Measurements from ENCODE around the gene PNPLA2.

PNPLA2 gene

DNA sequence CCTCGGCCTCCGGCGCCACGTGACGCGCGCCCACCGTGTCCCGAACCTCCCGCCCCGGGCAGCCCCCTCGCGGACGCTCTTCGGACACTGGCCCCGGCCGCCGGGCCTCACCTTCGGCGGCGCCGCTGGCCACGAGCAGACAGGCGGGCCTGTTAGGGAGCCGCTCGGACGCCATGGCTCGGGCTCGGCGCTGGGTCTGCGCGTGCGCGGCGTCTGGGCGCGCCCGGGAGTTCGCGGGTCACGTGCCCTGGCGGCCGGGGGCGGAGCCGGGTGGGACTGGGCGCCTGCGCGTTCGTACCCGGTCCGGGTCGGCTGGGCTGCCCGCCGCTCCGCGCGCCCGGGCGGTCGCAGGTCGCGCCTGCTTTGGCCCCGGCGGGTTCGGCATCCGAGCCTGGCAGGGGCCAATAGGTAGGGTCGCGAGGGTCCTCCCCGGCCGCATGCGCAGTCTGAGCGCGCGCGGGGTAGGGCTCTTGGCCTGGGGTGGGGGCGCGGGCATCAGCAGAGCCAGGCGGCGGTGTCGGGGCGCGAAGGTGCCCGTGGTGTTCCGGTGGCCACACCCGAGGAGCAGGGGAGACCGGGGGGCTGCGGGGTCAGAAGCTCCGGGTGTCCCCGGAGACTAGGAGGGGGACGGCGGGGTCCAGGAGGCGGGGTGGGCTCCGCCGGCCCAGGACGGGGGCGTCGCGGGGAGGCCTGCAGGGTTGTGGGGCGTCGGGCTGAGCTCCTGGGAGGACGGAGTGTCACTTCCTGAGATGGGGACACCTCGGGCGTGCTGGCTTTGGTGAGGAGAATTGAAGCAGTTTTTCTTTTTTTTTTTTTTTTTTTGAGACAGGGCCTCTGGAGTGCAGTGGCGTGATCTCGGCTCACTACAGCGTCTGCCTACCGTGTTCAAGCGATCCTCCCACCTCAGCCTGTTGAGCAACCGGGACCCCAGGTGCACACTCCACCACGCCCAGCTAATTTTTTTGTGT, 41.1 kb upstream of the PNPLA2 start, which contains the start of gene GATD1:
Gene GATD1 (minus strand): TSS at position 200 of the 968 bp plus-strand sequence. CDS start 25 bp downstream, at position 175.
- CTCF ChIA-PET: interaction anchor here (0.7 kb wide), 1 partner anchor 12 kb away, joined by 3 read pairs; the partner anchor contains the start of gene CEND1
- TF ChIP-seq, protein P1, sequence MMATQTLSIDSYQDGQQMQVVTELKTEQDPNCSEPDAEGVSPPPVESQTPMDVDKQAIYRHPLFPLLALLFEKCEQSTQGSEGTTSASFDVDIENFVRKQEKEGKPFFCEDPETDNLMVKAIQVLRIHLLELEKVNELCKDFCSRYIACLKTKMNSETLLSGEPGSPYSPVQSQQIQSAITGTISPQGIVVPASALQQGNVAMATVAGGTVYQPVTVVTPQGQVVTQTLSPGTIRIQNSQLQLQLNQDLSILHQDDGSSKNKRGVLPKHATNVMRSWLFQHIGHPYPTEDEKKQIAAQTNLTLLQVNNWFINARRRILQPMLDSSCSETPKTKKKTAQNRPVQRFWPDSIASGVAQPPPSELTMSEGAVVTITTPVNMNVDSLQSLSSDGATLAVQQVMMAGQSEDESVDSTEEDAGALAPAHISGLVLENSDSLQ (IDR thresholded peaks at IDR 0.05): no peak
- no peak for TF ChIP-seq CTBP1 (IDR thresholded peaks at IDR 0.05; ENCODE audit: borderline replicate concordance)
- no peak for TF ChIP-seq L3MBTL2 (conservative IDR thresholded peaks at IDR 0.05)
- TF ChIP-seq SP1 (IDR thresholded peaks at IDR 0.05): no peak
- TF ChIP-seq FOXK2 (IDR thresholded peaks at IDR 0.05): no peak
- peak; percentile 63; the same call in 1 of the 2 replicates for TF ChIP-seq ZNF384 (IDR thresholded peaks at IDR 0.05)
- TF ChIP-seq LEF1 (IDR thresholded peaks at IDR 0.05; ENCODE audit: borderline replicate concordance): peak; percentile 56; the same call in 1 of the 2 replicates
- TF ChIP-seq HDGF (IDR thresholded peaks at IDR 0.05; ENCODE audit: borderline replicate concordance): no peak
- no peak for TF ChIP-seq NFRKB (IDR thresholded peaks at IDR 0.05)
- TF ChIP-seq FOXM1 (IDR thresholded peaks at IDR 0.05; ENCODE audit: borderline replicate concordance): 0 out of 2 replicates have a peak, but pooled peaks have one; percentile 8
- TF ChIP-seq TARDBP (IDR thresholded peaks at IDR 0.05): no peak
- 0 out of 2 replicates have a peak, but pooled peaks have one; percentile 32 for TF ChIP-seq ARNT (IDR thresholded peaks at IDR 0.05)
- TF ChIP-seq BHLHE40 (IDR thresholded peaks at IDR 0.05; ENCODE audit: borderline replicate concordance): no peak
- POLR2A ChIA-PET: interaction anchor here (0.6 to 2.4 kb wide), 19 partner anchors 9 to 202 kb away, joined by 3 to 20 read pairs (median 5); partner anchors contain the start of genes CEND1, PHRF1, PIDD1 and PNPLA2
- peak; percentile 99 for DNase-seq (ENCODE audit: extremely low spot score)

DNA sequence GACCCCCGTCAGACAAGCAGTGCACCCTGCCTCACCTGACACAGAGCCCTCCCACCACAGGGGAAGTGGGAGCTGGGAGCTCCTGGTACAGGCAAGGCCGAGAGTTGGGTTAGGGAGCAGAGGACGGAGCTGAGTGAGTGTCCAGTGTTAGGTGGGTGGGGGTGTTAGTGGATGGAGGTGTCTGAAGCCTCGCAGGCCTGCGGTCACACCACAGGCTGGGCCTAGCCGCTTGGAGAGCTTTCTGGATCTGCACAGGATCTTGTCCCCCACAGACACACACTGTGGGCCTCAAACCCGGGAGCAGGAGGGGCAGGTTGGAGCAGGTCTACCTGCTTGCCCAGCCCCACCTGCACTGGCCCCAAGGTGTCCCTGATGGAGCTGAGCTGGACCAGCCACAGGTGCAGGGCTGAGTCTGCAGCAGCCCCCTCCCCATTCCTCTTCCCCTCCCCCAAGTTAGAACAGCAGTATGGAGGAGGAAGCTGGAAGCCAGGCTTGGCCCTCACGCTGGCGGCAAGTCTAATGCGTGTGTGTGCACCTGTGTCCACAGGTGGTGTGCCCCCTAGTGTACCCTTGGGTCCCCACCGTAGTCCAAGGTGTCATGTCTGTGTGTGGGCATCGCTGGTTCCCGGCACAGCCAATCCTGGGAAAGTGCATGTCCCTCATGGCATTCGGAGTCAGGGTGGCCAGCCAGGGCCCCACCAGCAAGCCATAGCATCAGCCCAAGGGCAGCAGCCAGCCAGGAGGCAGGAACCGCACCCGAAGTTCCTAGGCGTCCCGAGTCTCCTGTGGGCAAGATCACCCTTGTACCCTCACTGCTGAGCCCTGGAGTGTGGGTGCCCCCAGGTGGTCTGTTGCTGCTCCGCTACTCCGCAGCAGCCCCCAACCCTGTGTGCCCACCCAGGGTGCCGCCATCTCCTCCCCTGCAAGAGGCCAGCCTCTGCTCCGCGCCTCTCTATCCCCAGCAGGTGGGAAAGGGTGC, 39.4 kb upstream of the PNPLA2 start:
- DNase-seq (ENCODE audit: extremely low spot score): no peak
- TF ChIP-seq ARNT (IDR thresholded peaks at IDR 0.05) (no peak), SUZ12 (IDR thresholded peaks at IDR 0.05) (no peak), CTBP1 (IDR thresholded peaks at IDR 0.05; ENCODE audit: borderline replicate concordance) (no peak), HDGF (IDR thresholded peaks at IDR 0.05; ENCODE audit: borderline replicate concordance) (no peak), LEF1 (IDR thresholded peaks at IDR 0.05; ENCODE audit: borderline replicate concordance) (no peak), NFRKB (IDR thresholded peaks at IDR 0.05) (no peak), SP1 (IDR thresholded peaks at IDR 0.05) (no peak), ELF4 (IDR thresholded peaks at IDR 0.05) (no peak), FOXA1 (IDR thresholded peaks at IDR 0.05) (no peak), BHLHE40 (IDR thresholded peaks at IDR 0.05; ENCODE audit: borderline replicate concordance) (no peak), FOXK2 (IDR thresholded peaks at IDR 0.05) (no peak), ZNF384 (IDR thresholded peaks at IDR 0.05) (no peak), FOXM1 (IDR thresholded peaks at IDR 0.05; ENCODE audit: borderline replicate concordance) (no peak), L3MBTL2 (conservative IDR thresholded peaks at IDR 0.05) (no peak), TARDBP (IDR thresholded peaks at IDR 0.05) (no peak)
- TF ChIP-seq, protein P1 (IDR thresholded peaks at IDR 0.05): no peak
- ChIA-PET POLR2A (interaction anchor here (1.2 to 2.4 kb wide), 2 partner anchors 17 to 32 kb away, joined by 3 to 10 read pairs; partner anchors contain the start of gene TALDO1), CTCF (no interaction called here)

DNA sequence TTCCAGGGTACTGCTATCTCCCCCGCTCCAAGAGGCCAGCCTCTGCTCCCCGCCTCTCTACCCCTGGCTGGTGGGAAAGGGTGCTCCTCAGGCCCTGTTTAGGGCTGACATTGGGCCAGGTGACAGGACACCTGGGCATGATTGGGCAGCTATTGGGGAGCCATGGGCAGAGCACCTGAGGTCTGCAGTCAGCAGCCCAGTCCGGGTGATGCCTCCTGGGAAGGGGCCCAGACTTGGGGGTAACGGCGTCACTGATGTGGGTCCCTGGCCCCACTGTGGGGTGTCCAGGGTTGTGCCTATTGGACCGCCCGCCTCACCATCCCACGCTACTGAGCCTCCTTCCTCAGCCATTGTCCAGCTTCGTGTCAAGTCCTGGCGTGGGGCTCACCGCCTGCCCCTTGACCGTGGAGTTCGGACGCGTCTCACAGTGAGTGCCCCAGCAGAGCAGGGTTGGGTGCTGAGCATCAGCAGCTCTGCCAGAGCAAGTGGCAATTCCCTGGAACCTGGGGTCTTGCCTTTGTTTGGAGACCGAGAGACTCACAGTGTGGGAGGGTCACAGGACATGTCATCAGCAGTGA, 38.7 kb upstream of the PNPLA2 start:
- ChIA-PET CTCF (no interaction called here), POLR2A (interaction anchor here (2.4 kb wide), 1 partner anchor 16 kb away, joined by 10 read pairs; no protein-coding TSS in a partner anchor)
- no peak for TF ChIP-seq ZNF384 (IDR thresholded peaks at IDR 0.05)
- TF ChIP-seq LEF1 (IDR thresholded peaks at IDR 0.05; ENCODE audit: borderline replicate concordance): no peak
- no peak for TF ChIP-seq ELF4 (IDR thresholded peaks at IDR 0.05)
- no peak for TF ChIP-seq FOXM1 (IDR thresholded peaks at IDR 0.05; ENCODE audit: borderline replicate concordance)
- no peak for TF ChIP-seq SP1 (IDR thresholded peaks at IDR 0.05)
- no peak for TF ChIP-seq FOXA1 (IDR thresholded peaks at IDR 0.05)
- TF ChIP-seq, protein P1 (IDR thresholded peaks at IDR 0.05): no peak
- no peak for TF ChIP-seq SUZ12 (IDR thresholded peaks at IDR 0.05)
- TF ChIP-seq ARNT (IDR thresholded peaks at IDR 0.05): no peak
- no peak for TF ChIP-seq TARDBP (IDR thresholded peaks at IDR 0.05)
- TF ChIP-seq HDGF (IDR thresholded peaks at IDR 0.05; ENCODE audit: borderline replicate concordance): no peak
- TF ChIP-seq BHLHE40 (IDR thresholded peaks at IDR 0.05; ENCODE audit: borderline replicate concordance): no peak
- no peak for TF ChIP-seq NFRKB (IDR thresholded peaks at IDR 0.05)
- no peak for TF ChIP-seq CTBP1 (IDR thresholded peaks at IDR 0.05; ENCODE audit: borderline replicate concordance)
- no peak for TF ChIP-seq FOXK2 (IDR thresholded peaks at IDR 0.05)
- TF ChIP-seq L3MBTL2 (conservative IDR thresholded peaks at IDR 0.05): no peak
- no peak for DNase-seq (ENCODE audit: extremely low spot score)
